GM12878 (cell line): Measurements from ENCODE around the gene PEF1. TPM values are rescaled to one million over a fixed set of nuclear protein-coding genes. Genes with fewer than 3 reads are reported as not detected.

Experiments
- ATAC-seq: fragments of 200-7000 bp; cut with Tn5 transposase; 3 replicates; pipeline ENCODE4 v1.9.1; 2020; ENCODE audit warnings: mild to moderate bottlenecking, moderate library complexity
- BruUV-seq: library from RNA; stranded (reverse); fragments of 400-500 nt; replicated peaks from 2 replicates; lab custom pipeline; 2021; lab: Mats Ljungman, UMichigan
- CTCF ChIA-PET: fragments of 300-600 bp; sonication (Branson Sonifier 250); formaldehyde crosslinking; extraction: SDS; loops from one replicate; lab custom pipeline; 2021; ENCODE audit warnings: inconsistent platforms; lab: Yijun Ruan, JAX
- POLR2A ChIA-PET: fragments of 350-600 bp; formaldehyde crosslinking; extraction: SDS; loops from one replicate; lab custom pipeline; 2021; ENCODE audit warnings: inconsistent platforms; lab: Charles Lee
- RAD21 ChIA-PET: fragments of 300-600 bp; sonication (Branson Sonifier 250); formaldehyde crosslinking; loops from one replicate; lab custom pipeline; 2023; ENCODE audit warnings: antibody characterized with exemption; ENCODE audit not compliant: unreplicated experiment; lab: Charles Lee
- SMC1A ChIA-PET: fragments of 300-600 bp; sonication (Branson Sonifier 250); formaldehyde crosslinking; loops from one replicate; lab custom pipeline; 2023; ENCODE audit not compliant: unreplicated experiment, uncharacterized antibody; lab: Charles Lee
- DNase-seq: peaks from one replicate; pipeline ENCODE4 v3.0.0-alpha.2; 2011; ENCODE audit warnings: low read depth, low spot score
- FAIRE-seq: peaks from 3 replicates; lab custom pipeline; 2011; peaks lifted over from hg19 to GRCh38; lab: Jason Lieb, UNC
- H2AFZ ChIP-seq: 2 replicates; pipeline ENCODE4 v1.6.0; 2011; ENCODE audit warnings: low read depth, low read length, control low read depth; ENCODE audit not compliant: control insufficient read depth
- H3K27ac ChIP-seq: 2 replicates; pipeline ENCODE4 v1.5.1; 2011; ENCODE audit warnings: control low read depth; ENCODE audit not compliant: control insufficient read depth, insufficient read depth
- H3K27me3 ChIP-seq, 2 experiments: replicated peaks in 1 of 2; 2 replicates each; pipeline versions ENCODE4 v1.6.0 to v1.6.1; 2011; ENCODE audit warnings: low read length in 1 of 2; ENCODE audit not compliant: control insufficient read depth in 2 of 2, insufficient read depth in 2 of 2
- H3K36me3 ChIP-seq, 2 experiments: 2 replicates each; pipeline ENCODE4 v1.5.1; 2011; ENCODE audit warnings: low read length in 1 of 2; ENCODE audit not compliant: control insufficient read depth in 2 of 2, insufficient read depth in 2 of 2
- H3K4me1 ChIP-seq: 2 replicates; pipeline ENCODE4 v1.6.1; 2011; ENCODE audit warnings: mild to moderate bottlenecking, low read length, moderate library complexity, mixed read lengths; ENCODE audit not compliant: control insufficient read depth, insufficient read depth
- H3K4me2 ChIP-seq: 2 replicates; pipeline ENCODE4 v1.6.0; 2011; ENCODE audit warnings: control low read depth; ENCODE audit not compliant: control insufficient read depth, insufficient read depth
- H3K4me3 ChIP-seq: fragments of 200-600 bp; sonication (generic); 2 replicates; pipeline ENCODE4 v1.5.1; 2016
- H3K79me2 ChIP-seq: 2 replicates; pipeline ENCODE4 v1.6.0; 2011; ENCODE audit warnings: low read length; ENCODE audit not compliant: control insufficient read depth, insufficient read depth
- H3K9ac ChIP-seq: 2 replicates; pipeline ENCODE4 v1.8.0; 2011; ENCODE audit warnings: low read length, control low read depth, mixed read lengths; ENCODE audit not compliant: control insufficient read depth, insufficient read depth
- H3K9me3 ChIP-seq: replicated peaks from 3 replicates; pipeline ENCODE4 v1.5.1; 2011; ENCODE audit warnings: mild to moderate bottlenecking, low read length; ENCODE audit not compliant: control insufficient read depth, insufficient read depth
- H4K20me1 ChIP-seq: 2 replicates; pipeline ENCODE4 v1.6.0; 2011; ENCODE audit not compliant: control insufficient read depth, insufficient read depth
- CBFB ChIP-seq: IDR thresholded peaks from 2 replicates; pipeline ENCODE4 v1.6.1; 2016; ENCODE audit warnings: antibody characterized with exemption, low read depth
- CHD4 ChIP-seq: fragments of 200-600 bp; sonication (generic); IDR thresholded peaks from 2 replicates; pipeline ENCODE4 v1.6.1; 2016; ENCODE audit warnings: mild to moderate bottlenecking
- NFIC ChIP-seq: IDR thresholded peaks from 2 replicates; pipeline ENCODE4 v1.6.1; 2012; ENCODE audit warnings: low read depth, mild to moderate bottlenecking, inconsistent platforms, low read length, moderate library complexity
- NFYA ChIP-seq: IDR thresholded peaks from 2 replicates; pipeline ENCODE4 v1.6.1; 2011; ENCODE audit warnings: low read depth, mild to moderate bottlenecking, low read length, improper control_type of control experiment, borderline replicate concordance
- SRF ChIP-seq, 2 experiments: IDR thresholded peaks; 2 replicates each; pipeline ENCODE4 v1.6.1; 2011; ENCODE audit warnings: low read depth in 2 of 2, low read length in 2 of 2, mild to moderate bottlenecking in 1 of 2, moderate library complexity in 1 of 2
- TCF7 ChIP-seq: IDR thresholded peaks from 2 replicates; pipeline ENCODE4 v1.6.1; 2014; ENCODE audit warnings: antibody characterized with exemption, borderline replicate concordance
- WGBS: methylation state at CpG from one replicate; pipeline ENCODE4 v1.1.6; 2016; ENCODE audit warnings: low lambda C conversion rate; ENCODE audit not compliant: insufficient replicate concordance, insufficient coverage; ENCODE audit errors: missing lambda C conversion rate; 5-methylcytosine and 5-hydroxymethylcytosine counted together
- in situ Hi-C: fragments of 300-500 bp; cut with MboI; formaldehyde crosslinking; loops from 9 replicates; pipeline ENCODE4 v1.14.3; 2018; ENCODE audit warnings: mixed read lengths
- intact Hi-C: fragments of 100-400 bp; cut with micrococcal nuclease; formaldehyde crosslinking; loops from one replicate; pipeline ENCODE4 v1.14.2; 2022; ENCODE audit not compliant: unreplicated experiment
- polyA plus RNA-seq, 11 experiments: library from polyadenylated mRNA; depleted of rRNA in 4 of 11; unstranded in 6 of 11; stranded (reverse) in 5 of 11; fragments of >200 nt; fragmentation: Nextera tagmentation in 4 of 11; fragmentation: Illumina TruSeq in 1 of 11; extraction: Ambion mirVana in 4 of 11; extraction: Trizol in 1 of 11; gene quantifications; 1 replicate in 1 of 11; 2 replicates in 10 of 11; pipeline versions ENCODE4 v1.2.1 to v1.2.3, GENCODE V29; 2011 to 2016; ENCODE audit warnings: inconsistent platforms in 2 of 11, missing spikeins in 2 of 11, low read depth in 1 of 11
- total RNA-seq, 4 experiments: library from RNA; depleted of rRNA in 3 of 4; stranded (reverse); fragments of >200 nt in 3 of 4; fragmentation: Illumina TruSeq in 1 of 4; extraction: Trizol in 1 of 4; gene quantifications; 2 replicates each; pipeline versions ENCODE4 v1.2.1 to v1.2.3, GENCODE V29; 2013 to 2021
- TF ChIP-seq, protein P1 (sequence below): IDR thresholded peaks from 2 replicates; pipeline ENCODE4 v1.6.1; 2011; ENCODE audit warnings: borderline replicate concordance, low read depth, mild to moderate bottlenecking, moderate library complexity, low read length; ENCODE audit not compliant: insufficient read depth, poor library complexity, severe bottlenecking
- TF ChIP-seq, protein P2 (sequence below): fragments of 150-350 bp; IDR thresholded peaks from 2 replicates; pipeline ENCODE4 v1.6.1; 2016; ENCODE audit warnings: low read depth, low read length
- TF ChIP-seq, protein P3 (sequence below): fragments of 450-650 bp; IDR thresholded peaks from 2 replicates; pipeline ENCODE4 v1.6.1; 2016; ENCODE audit warnings: mild to moderate bottlenecking
- TF ChIP-seq, protein P4 (sequence below): fragments of 450-650 bp; IDR thresholded peaks from 2 replicates; pipeline ENCODE4 v1.6.1; 2014; ENCODE audit warnings: mild to moderate bottlenecking

The PEF1 gene
- total and polyA plus RNA-seq, 10 of the 15 experiments (the other 5 are each of a cell fraction or from before 2014, with no cell fraction given) = 27.1 to 107 (median 79.0) TPM

DNA sequence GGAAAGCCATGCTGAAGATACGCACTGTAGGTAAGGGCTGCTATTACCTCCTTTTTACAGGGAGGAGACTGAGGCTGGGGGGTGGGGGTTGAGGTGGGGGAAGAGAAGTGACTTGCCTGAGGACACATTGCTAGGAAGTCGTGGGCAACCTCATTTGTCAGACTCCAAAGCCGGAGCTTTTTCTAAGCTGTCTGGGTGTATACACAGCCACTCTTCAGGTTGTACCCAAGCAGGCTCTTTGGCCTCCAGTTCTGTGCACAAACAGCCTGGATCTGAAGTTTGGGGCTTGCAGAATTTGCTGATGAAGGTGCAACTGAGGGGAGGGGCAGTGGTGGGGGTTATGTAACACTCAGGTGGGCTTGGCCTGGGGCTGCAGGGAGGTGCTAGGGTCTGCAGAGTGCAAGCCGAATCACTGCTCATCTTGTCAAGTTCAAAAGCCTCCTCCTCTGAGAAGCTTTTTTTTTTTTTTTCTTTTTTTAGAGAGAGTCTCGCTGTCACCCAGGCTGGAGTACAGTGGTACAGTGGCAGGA, 51.5 kb downstream of the PEF1 start:
- no peak overlapping the region for H3K4me2 ChIP-seq
- ChIA-PET SMC1A (interaction anchor here (0.6 to 2.4 kb wide), 9 partner anchors 12 to 171 kb away, joined by 3 to 16 read pairs (median 3); no protein-coding TSS in a partner anchor), POLR2A (interaction anchor here (0.9 to 1.4 kb wide), 3 partner anchors 9 to 82 kb away, joined by 3 to 4 read pairs (median 3); no protein-coding TSS in a partner anchor), CTCF (interaction anchor here (0.6 to 5.1 kb wide), 13 partner anchors 9 to 199 kb away, joined by 3 to 39 read pairs (median 6); no protein-coding TSS in a partner anchor), RAD21 (interaction anchor here (0.9 to 3.4 kb wide), 6 partner anchors 24 to 199 kb away, joined by 3 to 13 read pairs (median 6); no protein-coding TSS in a partner anchor)
- ATAC-seq (no peak), DNase-seq (no peak), FAIRE-seq (no peak)
- H3K4me1 ChIP-seq = no peaks in the 10 kb centered on the region; the same call in 1 of the 2 replicates
- BruUV-seq = no TSS peak
- no peak overlapping the region for H3K27ac ChIP-seq
- in situ Hi-C loops (no loop called here), intact Hi-C loops (no loop called here)
- H4K20me1 ChIP-seq = no peaks in the 10 kb centered on the region
- 42% methylated on average over 4 of the region's 5 CpGs for WGBS
- H3K9ac ChIP-seq = no peak overlapping the region
- H3K27me3 ChIP-seq = no peaks in the 10 kb centered on the region; a peak in 1 of 4 replicates
- H3K36me3 ChIP-seq = no peaks in the 10 kb centered on the region
- no peak overlapping the region for H2AFZ ChIP-seq
- H3K9me3 ChIP-seq = no peaks in the 10 kb centered on the region
- no peak overlapping the region for H3K4me3 ChIP-seq
- no peaks in the 10 kb centered on the region for H3K79me2 ChIP-seq
- TF ChIP-seq NFIC (no peak), CHD4 (no peak), SRF (IDR thresholded peaks at IDR 0.05; ENCODE audit: low read depth in 2 of 2, low read length in 2 of 2) (no peak), TCF7 (no peak), CBFB (no peak), NFYA (no peak)
- TF ChIP-seq, protein P1, sequence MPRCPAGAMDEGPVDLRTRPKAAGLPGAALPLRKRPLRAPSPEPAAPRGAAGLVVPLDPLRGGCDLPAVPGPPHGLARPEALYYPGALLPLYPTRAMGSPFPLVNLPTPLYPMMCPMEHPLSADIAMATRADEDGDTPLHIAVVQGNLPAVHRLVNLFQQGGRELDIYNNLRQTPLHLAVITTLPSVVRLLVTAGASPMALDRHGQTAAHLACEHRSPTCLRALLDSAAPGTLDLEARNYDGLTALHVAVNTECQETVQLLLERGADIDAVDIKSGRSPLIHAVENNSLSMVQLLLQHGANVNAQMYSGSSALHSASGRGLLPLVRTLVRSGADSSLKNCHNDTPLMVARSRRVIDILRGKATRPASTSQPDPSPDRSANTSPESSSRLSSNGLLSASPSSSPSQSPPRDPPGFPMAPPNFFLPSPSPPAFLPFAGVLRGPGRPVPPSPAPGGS = no peak
- TF ChIP-seq, protein P2, sequence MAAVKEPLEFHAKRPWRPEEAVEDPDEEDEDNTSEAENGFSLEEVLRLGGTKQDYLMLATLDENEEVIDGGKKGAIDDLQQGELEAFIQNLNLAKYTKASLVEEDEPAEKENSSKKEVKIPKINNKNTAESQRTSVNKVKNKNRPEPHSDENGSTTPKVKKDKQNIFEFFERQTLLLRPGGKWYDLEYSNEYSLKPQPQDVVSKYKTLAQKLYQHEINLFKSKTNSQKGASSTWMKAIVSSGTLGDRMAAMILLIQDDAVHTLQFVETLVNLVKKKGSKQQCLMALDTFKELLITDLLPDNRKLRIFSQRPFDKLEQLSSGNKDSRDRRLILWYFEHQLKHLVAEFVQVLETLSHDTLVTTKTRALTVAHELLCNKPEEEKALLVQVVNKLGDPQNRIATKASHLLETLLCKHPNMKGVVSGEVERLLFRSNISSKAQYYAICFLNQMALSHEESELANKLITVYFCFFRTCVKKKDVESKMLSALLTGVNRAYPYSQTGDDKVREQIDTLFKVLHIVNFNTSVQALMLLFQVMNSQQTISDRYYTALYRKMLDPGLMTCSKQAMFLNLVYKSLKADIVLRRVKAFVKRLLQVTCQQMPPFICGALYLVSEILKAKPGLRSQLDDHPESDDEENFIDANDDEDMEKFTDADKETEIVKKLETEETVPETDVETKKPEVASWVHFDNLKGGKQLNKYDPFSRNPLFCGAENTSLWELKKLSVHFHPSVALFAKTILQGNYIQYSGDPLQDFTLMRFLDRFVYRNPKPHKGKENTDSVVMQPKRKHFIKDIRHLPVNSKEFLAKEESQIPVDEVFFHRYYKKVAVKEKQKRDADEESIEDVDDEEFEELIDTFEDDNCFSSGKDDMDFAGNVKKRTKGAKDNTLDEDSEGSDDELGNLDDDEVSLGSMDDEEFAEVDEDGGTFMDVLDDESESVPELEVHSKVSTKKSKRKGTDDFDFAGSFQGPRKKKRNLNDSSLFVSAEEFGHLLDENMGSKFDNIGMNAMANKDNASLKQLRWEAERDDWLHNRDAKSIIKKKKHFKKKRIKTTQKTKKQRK = no peak
- TF ChIP-seq, protein P3, sequence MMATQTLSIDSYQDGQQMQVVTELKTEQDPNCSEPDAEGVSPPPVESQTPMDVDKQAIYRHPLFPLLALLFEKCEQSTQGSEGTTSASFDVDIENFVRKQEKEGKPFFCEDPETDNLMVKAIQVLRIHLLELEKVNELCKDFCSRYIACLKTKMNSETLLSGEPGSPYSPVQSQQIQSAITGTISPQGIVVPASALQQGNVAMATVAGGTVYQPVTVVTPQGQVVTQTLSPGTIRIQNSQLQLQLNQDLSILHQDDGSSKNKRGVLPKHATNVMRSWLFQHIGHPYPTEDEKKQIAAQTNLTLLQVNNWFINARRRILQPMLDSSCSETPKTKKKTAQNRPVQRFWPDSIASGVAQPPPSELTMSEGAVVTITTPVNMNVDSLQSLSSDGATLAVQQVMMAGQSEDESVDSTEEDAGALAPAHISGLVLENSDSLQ = no peak
- TF ChIP-seq, protein P4, sequence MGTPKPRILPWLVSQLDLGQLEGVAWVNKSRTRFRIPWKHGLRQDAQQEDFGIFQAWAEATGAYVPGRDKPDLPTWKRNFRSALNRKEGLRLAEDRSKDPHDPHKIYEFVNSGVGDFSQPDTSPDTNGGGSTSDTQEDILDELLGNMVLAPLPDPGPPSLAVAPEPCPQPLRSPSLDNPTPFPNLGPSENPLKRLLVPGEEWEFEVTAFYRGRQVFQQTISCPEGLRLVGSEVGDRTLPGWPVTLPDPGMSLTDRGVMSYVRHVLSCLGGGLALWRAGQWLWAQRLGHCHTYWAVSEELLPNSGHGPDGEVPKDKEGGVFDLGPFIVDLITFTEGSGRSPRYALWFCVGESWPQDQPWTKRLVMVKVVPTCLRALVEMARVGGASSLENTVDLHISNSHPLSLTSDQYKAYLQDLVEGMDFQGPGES = no peak
